CD4-positive, alpha-beta T cell (primary cell): ENCODE measurements around the gene TSKS. TPM values are rescaled to one million over a fixed set of nuclear protein-coding genes. Genes with fewer than 3 reads are reported as not detected.

Source experiments
- ATAC-seq: fragments of 200-7000 bp; cut with Tn5 transposase; one replicate; pipeline ENCODE4 v1.10.0; 2022; ENCODE audit warnings: mild to moderate bottlenecking; ENCODE audit not compliant: poor library complexity
- CTCF ChIA-PET: fragments of 350-600 bp; sonication (Branson Sonifier 250); formaldehyde crosslinking; loops from one replicate; lab custom pipeline; 2021; ENCODE audit warnings: antibody characterized with exemption, inconsistent platforms; lab: Charles Lee
- POLR2A ChIA-PET: fragments of 350-600 bp; sonication (Branson Sonifier 250); formaldehyde crosslinking; loops from one replicate; lab custom pipeline; 2021; ENCODE audit warnings: antibody characterized with exemption, inconsistent platforms; lab: Charles Lee
- DNase-seq, 14 experiments: peaks; one replicate each; pipeline ENCODE4 v3.0.0-alpha.2; 2013 to 2020; ENCODE audit warnings: mixed read lengths in 2 of 14
- H3K27ac ChIP-seq, 2 donors: one replicate each; pipeline versions ENCODE4 v1.5.1 to v1.7.0; 2013; ENCODE audit warnings: low read length in 2 of 2, low read depth in 1 of 2, mild to moderate bottlenecking in 1 of 2
- H3K27me3 ChIP-seq, 2 experiments: 1 replicate in 1 of 2; 2 replicates in 1 of 2; pipeline versions ENCODE4 v1.6.1 to v1.7.0; 2013; ENCODE audit warnings: low read length in 2 of 2, control low read depth in 1 of 2, mild to moderate bottlenecking in 1 of 2, moderate library complexity in 1 of 2; ENCODE audit not compliant: insufficient read depth in 2 of 2, control insufficient read depth in 1 of 2
- H3K36me3 ChIP-seq: one replicate; pipeline ENCODE4 v1.6.1; 2013; ENCODE audit warnings: low read length, control low read depth; ENCODE audit not compliant: insufficient read depth
- H3K4me1 ChIP-seq: one replicate; pipeline ENCODE4 v1.6.1; 2013; ENCODE audit warnings: low read length, control low read depth; ENCODE audit not compliant: insufficient read depth
- H3K4me3 ChIP-seq: one replicate; pipeline ENCODE4 v1.5.1; 2013; ENCODE audit warnings: mild to moderate bottlenecking, low read length, moderate library complexity
- H3K9me3 ChIP-seq, 2 experiments: 1 replicate in 1 of 2; 2 replicates in 1 of 2; pipeline versions ENCODE4 v1.6.1 to v1.7.0; 2013; ENCODE audit warnings: low read length in 2 of 2, mild to moderate bottlenecking in 2 of 2, control low read depth in 1 of 2, moderate library complexity in 1 of 2; ENCODE audit not compliant: control insufficient read depth in 1 of 2, insufficient read depth in 1 of 2
- H3K27ac Mint-ChIP-seq: one replicate; pipeline ENCODE4 v1.8.0; 2020; ENCODE audit warnings: mixed read lengths
- H3K27me3 Mint-ChIP-seq: one replicate; pipeline ENCODE4 v1.8.0; 2021; ENCODE audit warnings: mixed read lengths
- H3K36me3 Mint-ChIP-seq: one replicate; pipeline ENCODE4 v1.8.0; 2021; ENCODE audit warnings: low read depth, mixed read lengths
- H3K4me1 Mint-ChIP-seq: one replicate; pipeline ENCODE4 v1.8.0; 2021; ENCODE audit warnings: low read depth, mixed read lengths
- H3K4me3 Mint-ChIP-seq: one replicate; pipeline ENCODE4 v1.8.0; 2020; ENCODE audit warnings: mild to moderate bottlenecking, mixed read lengths
- H3K9me3 Mint-ChIP-seq: one replicate; pipeline ENCODE4 v1.8.0; 2020; ENCODE audit warnings: mixed read lengths
- intact Hi-C, 2 experiments: fragments of 100-400 bp; cut with DNase I in 1 of 2; cut with micrococcal nuclease in 1 of 2; formaldehyde crosslinking; loops; one replicate each; pipeline versions ENCODE4 v1.15.1 to v1.9.0; 2023 to 2025; cut with DNase I, micrococcal nuclease
- total RNA-seq, 174 experiments: library from RNA in 2 of 174; stranded (reverse) in 2 of 174; gene quantifications; one replicate each; pipeline ENCODE4 v1.2.3 and lab custom pipeline; 2021 to 2026
- TF ChIP-seq, protein P1 (sequence below): fragments of 200-600 bp; IDR thresholded peaks from one replicate; pipeline ENCODE4 v1.8.0; 2022; ENCODE audit warnings: antibody characterized with exemption, mild to moderate bottlenecking

Gene TSKS
- total RNA-seq, 2 experiments from 2014 or later, result 2.1 to 2.9 TPM

DNA sequence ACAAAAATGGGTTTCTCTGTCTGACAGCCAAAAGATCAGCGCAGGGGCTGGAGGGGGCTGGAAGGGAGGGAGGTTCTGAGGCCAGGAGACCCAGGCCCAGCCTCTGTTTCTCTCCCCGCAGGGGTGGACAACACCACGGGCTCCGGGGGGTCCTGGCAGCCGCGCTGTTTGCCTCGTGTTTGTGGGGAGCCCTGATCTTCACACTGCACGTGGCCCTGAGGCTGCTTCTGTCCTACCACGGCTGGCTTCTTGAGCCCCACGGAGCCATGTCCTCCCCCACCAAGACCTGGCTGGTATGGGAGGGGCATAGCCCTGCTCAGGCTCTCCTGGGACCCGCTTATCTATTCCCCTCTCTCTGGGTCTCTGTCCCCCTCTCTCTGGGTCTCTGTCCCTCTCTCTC, 62.5 kb downstream of the TSKS start:
- H3K4me3 ChIP-seq, result no peak overlapping the region
- intact Hi-C loops, result no loop called here
- Mint-ChIP-seq H3K4me3 (no peak overlapping the region), H3K27ac (no peak overlapping the region), H3K4me1 (no peaks in the 10 kb centered on the region), H3K27me3 (peaks cover 11% of the 10 kb centered on the region), H3K9me3 (no peaks in the 10 kb centered on the region), H3K36me3 (no peaks in the 10 kb centered on the region)
- H3K4me1 ChIP-seq, result no peaks in the 10 kb centered on the region
- TF ChIP-seq, protein P1, sequence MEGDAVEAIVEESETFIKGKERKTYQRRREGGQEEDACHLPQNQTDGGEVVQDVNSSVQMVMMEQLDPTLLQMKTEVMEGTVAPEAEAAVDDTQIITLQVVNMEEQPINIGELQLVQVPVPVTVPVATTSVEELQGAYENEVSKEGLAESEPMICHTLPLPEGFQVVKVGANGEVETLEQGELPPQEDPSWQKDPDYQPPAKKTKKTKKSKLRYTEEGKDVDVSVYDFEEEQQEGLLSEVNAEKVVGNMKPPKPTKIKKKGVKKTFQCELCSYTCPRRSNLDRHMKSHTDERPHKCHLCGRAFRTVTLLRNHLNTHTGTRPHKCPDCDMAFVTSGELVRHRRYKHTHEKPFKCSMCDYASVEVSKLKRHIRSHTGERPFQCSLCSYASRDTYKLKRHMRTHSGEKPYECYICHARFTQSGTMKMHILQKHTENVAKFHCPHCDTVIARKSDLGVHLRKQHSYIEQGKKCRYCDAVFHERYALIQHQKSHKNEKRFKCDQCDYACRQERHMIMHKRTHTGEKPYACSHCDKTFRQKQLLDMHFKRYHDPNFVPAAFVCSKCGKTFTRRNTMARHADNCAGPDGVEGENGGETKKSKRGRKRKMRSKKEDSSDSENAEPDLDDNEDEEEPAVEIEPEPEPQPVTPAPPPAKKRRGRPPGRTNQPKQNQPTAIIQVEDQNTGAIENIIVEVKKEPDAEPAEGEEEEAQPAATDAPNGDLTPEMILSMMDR, result no peak
- no peak for ATAC-seq
- H3K27ac ChIP-seq, result no peak overlapping the region
- H3K27me3 ChIP-seq, result peaks cover 0 to 4% of the 10 kb centered on the region in 2 experiments
- DNase-seq, result no peak
- CTCF ChIA-PET, result interaction anchor here (0.8 kb wide), 1 partner anchor 17 kb away, joined by 3 read pairs; no protein-coding TSS in a partner anchor
- H3K9me3 ChIP-seq, result no peaks in the 10 kb centered on the region
- H3K36me3 ChIP-seq, result no peaks in the 10 kb centered on the region
- POLR2A ChIA-PET, result no interaction called here

DNA sequence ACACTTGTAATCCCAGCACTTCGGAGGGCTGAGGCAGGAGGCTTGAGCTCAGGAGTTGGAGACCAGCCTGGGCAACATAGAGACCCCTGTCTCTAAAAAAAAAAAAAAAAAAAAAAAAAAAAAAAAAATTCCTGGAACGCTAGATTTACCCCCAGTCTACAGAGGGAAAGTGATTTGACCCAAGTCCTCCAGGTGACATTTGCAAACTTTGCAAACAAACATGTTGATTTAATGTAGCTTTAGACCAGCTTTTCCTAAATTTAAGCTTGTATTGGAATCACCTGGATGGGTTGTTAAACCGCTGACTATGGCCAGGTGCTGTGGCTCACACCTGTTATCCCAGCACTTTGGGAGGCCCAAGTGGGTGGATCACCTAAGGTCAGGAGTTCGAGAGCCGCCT, 63.7 kb downstream of the TSKS start:
- Mint-ChIP-seq H3K9me3 (no peaks in the 10 kb centered on the region), H3K27ac (no peak overlapping the region), H3K36me3 (no peaks in the 10 kb centered on the region), H3K4me1 (no peaks in the 10 kb centered on the region), H3K27me3 (peaks cover 11% of the 10 kb centered on the region), H3K4me3 (no peak overlapping the region)
- ATAC-seq, result no peak
- ChIA-PET CTCF (no interaction called here), POLR2A (no interaction called here)
- Histone ChIP-seq H3K4me1 (no peaks in the 10 kb centered on the region), H3K9me3 (no peaks in the 10 kb centered on the region), H3K27me3 (peaks cover 0 to 4% of the 10 kb centered on the region in 2 experiments), H3K27ac (no peak overlapping the region), H3K4me3 (no peak overlapping the region), H3K36me3 (no peaks in the 10 kb centered on the region)
- intact Hi-C loops, result no loop called here
- TF ChIP-seq, protein P1, result no peak
- DNase-seq, result no peak

DNA sequence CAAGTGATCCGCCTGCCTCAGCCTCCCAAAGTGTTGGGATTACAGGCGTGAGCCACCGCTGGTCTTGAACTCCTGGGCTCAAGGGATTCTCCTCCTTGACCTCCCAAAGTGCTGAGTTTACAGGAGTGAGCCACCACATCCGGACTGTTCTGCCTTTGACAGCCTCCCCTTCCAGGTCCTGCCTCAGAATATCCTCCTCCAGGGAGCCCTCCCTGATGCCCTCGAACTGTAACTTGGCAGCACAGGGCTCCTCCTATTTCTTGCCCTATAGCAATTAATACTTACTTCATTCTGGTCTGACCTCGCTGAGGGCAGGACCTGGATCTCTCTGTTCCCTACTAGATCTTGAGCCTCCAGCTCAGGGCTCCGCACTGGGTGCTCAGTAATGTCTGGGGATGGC, 66.2 kb downstream of the TSKS start:
- Mint-ChIP-seq H3K27ac (no peak overlapping the region), H3K27me3 (peaks cover 13% of the 10 kb centered on the region), H3K36me3 (no peaks in the 10 kb centered on the region), H3K4me3 (no peak overlapping the region), H3K9me3 (no peaks in the 10 kb centered on the region), H3K4me1 (no peaks in the 10 kb centered on the region)
- no peak for ATAC-seq
- DNase-seq, result no peak
- Histone ChIP-seq H3K27ac (no peak overlapping the region), H3K36me3 (no peaks in the 10 kb centered on the region), H3K4me3 (no peak overlapping the region), H3K27me3 (peaks cover 0 to 3% of the 10 kb centered on the region in 2 experiments), H3K9me3 (no peaks in the 10 kb centered on the region), H3K4me1 (peaks cover 3% of the 10 kb centered on the region)
- POLR2A ChIA-PET, result no interaction called here
- CTCF ChIA-PET, result no interaction called here
- TF ChIP-seq, protein P1, result no peak
- intact Hi-C loops, result no loop called here
